Keratinocyte (primary cell): ENCODE results near the gene CMC1. TPM values are rescaled to one million over a fixed set of nuclear protein-coding genes. Genes with fewer than 3 reads are reported as not detected.

ENCODE experiments used
- DNase-seq: peaks from one replicate; pipeline ENCODE4 v3.0.0-alpha.2; 2011; ENCODE audit warnings: low read depth, missing footprints, low spot score
- FAIRE-seq: peaks from 2 replicates; lab custom pipeline; 2011; peaks lifted over from hg19 to GRCh38; lab: Jason Lieb, UNC
- H2AFZ ChIP-seq: 2 replicates; pipeline ENCODE4 v1.6.0; 2012; ENCODE audit warnings: low read length, control low read depth, inconsistent platforms; ENCODE audit not compliant: control insufficient read depth
- H3K27ac ChIP-seq: 2 replicates; pipeline ENCODE4 v1.5.1; 2011; ENCODE audit warnings: low read length; ENCODE audit not compliant: control insufficient read depth, insufficient read depth
- H3K27me3 ChIP-seq: 3 replicates; pipeline ENCODE4 v1.6.0; 2011; ENCODE audit warnings: low read length; ENCODE audit not compliant: control insufficient read depth, insufficient read depth; ENCODE audit errors: extremely low read depth
- H3K36me3 ChIP-seq, 2 experiments: 2 replicates in 1 of 2; 3 replicates in 1 of 2; pipeline ENCODE4 v1.5.1; 2011; ENCODE audit warnings: low read length in 2 of 2, mild to moderate bottlenecking in 1 of 2; ENCODE audit not compliant: control insufficient read depth in 2 of 2, insufficient read depth in 2 of 2; ENCODE audit errors: extremely low read depth in 1 of 2
- H3K4me1 ChIP-seq: 3 replicates; pipeline ENCODE4 v1.5.1; 2011; ENCODE audit warnings: low read length; ENCODE audit not compliant: control insufficient read depth, insufficient read depth; ENCODE audit errors: extremely low read depth
- H3K4me2 ChIP-seq: 3 replicates; pipeline ENCODE4 v1.6.0; 2011; ENCODE audit warnings: low read depth, low read length; ENCODE audit not compliant: control insufficient read depth, insufficient read depth; ENCODE audit errors: extremely low read depth
- H3K4me3 ChIP-seq, 3 experiments: fragments of 200-600 bp in 1 of 3; sonication (generic) in 1 of 3; 2 replicates in 2 of 3; 3 replicates in 1 of 3; pipeline ENCODE4 v1.5.1; 2011 to 2016; ENCODE audit warnings: low read length in 3 of 3, mild to moderate bottlenecking in 3 of 3, control low read depth in 2 of 3, inconsistent platforms in 1 of 3, low read depth in 1 of 3, mixed read lengths in 1 of 3, mixed run types in 1 of 3, moderate library complexity in 1 of 3; ENCODE audit not compliant: control insufficient read depth in 2 of 3, insufficient read depth in 2 of 3; ENCODE audit errors: extremely low read depth in 1 of 3
- H3K79me2 ChIP-seq: 2 replicates; pipeline ENCODE4 v1.6.0; 2012; ENCODE audit warnings: low read length; ENCODE audit not compliant: control insufficient read depth, insufficient read depth
- H3K9ac ChIP-seq: 3 replicates; pipeline ENCODE4 v1.6.0; 2011; ENCODE audit warnings: low read length; ENCODE audit not compliant: control insufficient read depth, insufficient read depth; ENCODE audit errors: extremely low read depth
- H3K9me1 ChIP-seq: 3 replicates; pipeline ENCODE4 v1.6.0; 2011; ENCODE audit warnings: low read length; ENCODE audit not compliant: control insufficient read depth, insufficient read depth; ENCODE audit errors: extremely low read depth
- H3K9me3 ChIP-seq: 2 replicates; pipeline ENCODE4 v1.5.1; 2012; ENCODE audit warnings: low read depth, low read length; ENCODE audit not compliant: control insufficient read depth
- H4K20me1 ChIP-seq: 3 replicates; pipeline ENCODE4 v1.6.0; 2011; ENCODE audit warnings: low read length; ENCODE audit not compliant: control insufficient read depth, insufficient read depth; ENCODE audit errors: extremely low read depth
- EZH2 ChIP-seq: IDR thresholded peaks from one replicate; pipeline ENCODE4 v1.6.1; 2012; ENCODE audit warnings: inconsistent platforms, mild to moderate bottlenecking, low read length, moderate library complexity
- dilution Hi-C: fragments of 300-500 bp; cut with MboI; formaldehyde crosslinking; loops from one replicate; pipeline ENCODE4 v1.7.0; 2020; ENCODE audit warnings: low sequenced_read_pairs; ENCODE audit not compliant: extremely low pct_ligation_motif_present
- polyA plus RNA-seq, 5 experiments: library from polyadenylated mRNA; depleted of rRNA in 3 of 5; stranded (reverse) in 3 of 5; stranded (forward) in 1 of 5; unstranded in 1 of 5; fragments of >200 nt; gene quantifications; 1 replicate in 1 of 5; 2 replicates in 3 of 5; 3 replicates in 1 of 5; pipeline versions ENCODE4 v1.2.1 to v1.2.3, GENCODE V29; 2011 to 2012; ENCODE audit warnings: missing spikeins in 2 of 5, low read depth in 1 of 5, low replicate concordance in 1 of 5
- TF ChIP-seq, protein P1 (sequence below), 3 experiments: IDR thresholded peaks in 1 of 3; conservative IDR thresholded peaks in 1 of 3; optimal IDR thresholded peaks in 1 of 3; 2 replicates in 2 of 3; 3 replicates in 1 of 3; pipeline versions ENCODE3 to v1.5.1; 2011; ENCODE audit warnings: low read length in 3 of 3, mild to moderate bottlenecking in 3 of 3, moderate library complexity in 2 of 3, control low read depth in 1 of 3, inconsistent platforms in 1 of 3; ENCODE audit not compliant: insufficient read depth in 2 of 3; ENCODE audit errors: extremely low read depth in 1 of 3

Gene CMC1
- polyA plus RNA-seq, 1 donor (not counting 4 experiments of a cell fraction or from before 2014, with no cell fraction given) = 23.9 TPM

- H3K4me1 ChIP-seq = peaks cover 8% of the 10 kb centered on the region
- H3K27me3 ChIP-seq = no peaks in the 10 kb centered on the region
- no peak overlapping the region for H3K4me2 ChIP-seq
- no peak overlapping the region for H3K4me3 ChIP-seq
- H3K27ac ChIP-seq = no peak overlapping the region
- FAIRE-seq (no peak), DNase-seq (no peak)
- dilution Hi-C loops = no loop called here
- peaks cover 23% of the 10 kb centered on the region for H3K79me2 ChIP-seq
- H3K9me3 ChIP-seq = no peaks in the 10 kb centered on the region
- H3K9ac ChIP-seq = no peak overlapping the region
- TF ChIP-seq, protein P1, sequence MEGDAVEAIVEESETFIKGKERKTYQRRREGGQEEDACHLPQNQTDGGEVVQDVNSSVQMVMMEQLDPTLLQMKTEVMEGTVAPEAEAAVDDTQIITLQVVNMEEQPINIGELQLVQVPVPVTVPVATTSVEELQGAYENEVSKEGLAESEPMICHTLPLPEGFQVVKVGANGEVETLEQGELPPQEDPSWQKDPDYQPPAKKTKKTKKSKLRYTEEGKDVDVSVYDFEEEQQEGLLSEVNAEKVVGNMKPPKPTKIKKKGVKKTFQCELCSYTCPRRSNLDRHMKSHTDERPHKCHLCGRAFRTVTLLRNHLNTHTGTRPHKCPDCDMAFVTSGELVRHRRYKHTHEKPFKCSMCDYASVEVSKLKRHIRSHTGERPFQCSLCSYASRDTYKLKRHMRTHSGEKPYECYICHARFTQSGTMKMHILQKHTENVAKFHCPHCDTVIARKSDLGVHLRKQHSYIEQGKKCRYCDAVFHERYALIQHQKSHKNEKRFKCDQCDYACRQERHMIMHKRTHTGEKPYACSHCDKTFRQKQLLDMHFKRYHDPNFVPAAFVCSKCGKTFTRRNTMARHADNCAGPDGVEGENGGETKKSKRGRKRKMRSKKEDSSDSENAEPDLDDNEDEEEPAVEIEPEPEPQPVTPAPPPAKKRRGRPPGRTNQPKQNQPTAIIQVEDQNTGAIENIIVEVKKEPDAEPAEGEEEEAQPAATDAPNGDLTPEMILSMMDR (optimal IDR thresholded peaks at IDR 0.05 in 1 of 3, IDR thresholded peaks at IDR 0.05 in 1 of 3, conservative IDR thresholded peaks at IDR 0.05 in 1 of 3; ENCODE audit: extremely low read depth in 1 of 3, insufficient read depth in 2 of 3, low read length in 3 of 3) = no peak
- no peak for TF ChIP-seq EZH2
- H4K20me1 ChIP-seq = no peaks in the 10 kb centered on the region
- H3K9me1 ChIP-seq = no peaks in the 10 kb centered on the region
- no peak overlapping the region for H2AFZ ChIP-seq
- H3K36me3 ChIP-seq = no peaks in the 10 kb centered on the region
Measured at GRCh38 chr3:28239108-28239507, 2.3 kb upstream of the CMC1 start.

GRCh38 chr3:28240441-28240840 is 978 bp upstream of the CMC1 start:
- Histone ChIP-seq H3K79me2 (peaks cover 32% of the 10 kb centered on the region), H3K9me3 (no peaks in the 10 kb centered on the region), H3K4me1 (peaks cover 8% of the 10 kb centered on the region), H3K36me3 (no peaks in the 10 kb centered on the region), H4K20me1 (no peaks in the 10 kb centered on the region), H2AFZ (peak overlapping the region; percentile 94), H3K27ac (no peak overlapping the region), H3K27me3 (no peaks in the 10 kb centered on the region), H3K4me2 (peak overlapping the region; percentile 90), H3K9me1 (no peaks in the 10 kb centered on the region), H3K4me3 (no peak overlapping the region), H3K9ac (no peak overlapping the region)
- DNase-seq (no peak), FAIRE-seq (no peak)
- no peak for TF ChIP-seq EZH2
- TF ChIP-seq, protein P1 (optimal IDR thresholded peaks at IDR 0.05 in 1 of 3, IDR thresholded peaks at IDR 0.05 in 1 of 3, conservative IDR thresholded peaks at IDR 0.05 in 1 of 3; ENCODE audit: extremely low read depth in 1 of 3, insufficient read depth in 2 of 3, low read length in 3 of 3) = no peak
- dilution Hi-C loops = no loop called here
